ENCODE data around the gene SPO11.

GRCh38 chr20:57312138-57312537 lies 17.5 kb upstream of the SPO11 start:
- no peak for TF ChIP-seq POLR2A (IDR thresholded peaks at IDR 0.05)
- TF ChIP-seq EP300 (IDR thresholded peaks at IDR 0.05), result no peak
- TF ChIP-seq CTCF (IDR thresholded peaks at IDR 0.05), result no peak
- no peak for TF ChIP-seq POLR2AphosphoS5 (IDR thresholded peaks at IDR 0.05)
